HG03342 (cell line): Measurements from ENCODE around the gene ACSS1.

ENCODE experiments used
- ATAC-seq: cut with Tn5 transposase; IDR thresholded peaks from one replicate; pipeline ENCODE4 v1.9.1; 2021; ENCODE audit warnings: mild to moderate bottlenecking, moderate library complexity; ENCODE audit not compliant: unreplicated experiment

The ACSS1 gene

GRCh38 chr20:25033265-25033923 is 24.5 kb downstream of the ACSS1 start:
- no peak for ATAC-seq

- no peak for ATAC-seq
These were observed 25.3 kb downstream of the ACSS1 start for GRCh38 chr20:25032478-25033264.

- no peak for ATAC-seq
These were observed 25.9 kb downstream of the ACSS1 start for GRCh38 chr20:25032065-25032477.

GRCh38 chr20:25031241-25031640 is 26.7 kb downstream of the ACSS1 start:
- ATAC-seq: no peak

- no peak for ATAC-seq
These were observed 27.2 kb downstream of the ACSS1 start for GRCh38 chr20:25030649-25031207.

- ATAC-seq: no peak
These were observed 27.8 kb downstream of the ACSS1 start for GRCh38 chr20:25030007-25030648.

- ATAC-seq: no peak
These were observed 31.8 kb downstream of the ACSS1 start for GRCh38 chr20:25025986-25026605.

GRCh38 chr20:25025091-25025861 is 32.7 kb downstream of the ACSS1 start:
- no peak for ATAC-seq

- ATAC-seq: no peak
These were observed 33.8 kb downstream of the ACSS1 start for GRCh38 chr20:25024171-25024570.

- ATAC-seq: no peak
These were observed 34.6 kb downstream of the ACSS1 start for GRCh38 chr20:25023356-25023755.

- no peak for ATAC-seq
These were observed 35.3 kb downstream of the ACSS1 start for GRCh38 chr20:25022680-25023079.

GRCh38 chr20:25021336-25021735 is 36.6 kb downstream of the ACSS1 start:
- ATAC-seq: no peak

- ATAC-seq: no peak
These were observed 37.0 kb downstream of the ACSS1 start for GRCh38 chr20:25020901-25021301.

- no peak for ATAC-seq
These were observed 37.6 kb downstream of the ACSS1 start for GRCh38 chr20:25020345-25020744.

GRCh38 chr20:25019381-25020155 is 38.4 kb downstream of the ACSS1 start:
- no peak for ATAC-seq

- ATAC-seq: no peak
These were observed 39.1 kb downstream of the ACSS1 start for GRCh38 chr20:25018841-25019240.

GRCh38 chr20:25018425-25018824 is 39.5 kb downstream of the ACSS1 start:
- ATAC-seq: no peak

- ATAC-seq: no peak
These were observed 40.6 kb downstream of the ACSS1 start for GRCh38 chr20:25017257-25017803.

- ATAC-seq: no peak
These were observed 41.5 kb downstream of the ACSS1 start for GRCh38 chr20:25016471-25016870.
